Fibroblast of the aortic adventitia (primary cell): ENCODE data around the gene KRTAP5-3. TPM values are rescaled to one million over a fixed set of nuclear protein-coding genes. Genes with fewer than 3 reads are reported as not detected.
"Not testable (repeated sequence)": the region's sequence is repeated elsewhere in the genome, so short reads cannot be mapped to it uniquely, and the experiment has no call there.

Experiments
- DNase-seq: peaks from one replicate; pipeline ENCODE4 v3.0.0-alpha.2; 2010; ENCODE audit warnings: low read depth
- H3K4me3 ChIP-seq: 2 replicates; pipeline ENCODE4 v1.5.1; 2011; ENCODE audit warnings: low read depth, mild to moderate bottlenecking, control low read depth, low read length, moderate library complexity
- total RNA-seq: library from RNA; depleted of rRNA; stranded (reverse); fragments of >200 nt; gene quantifications from 2 replicates; pipeline ENCODE4 v1.2.3, GENCODE V29; 2012; ENCODE audit warnings: low replicate concordance
- TF ChIP-seq, protein P1 (sequence below): IDR thresholded peaks from 2 replicates; pipeline ENCODE4 v1.5.1; 2011; ENCODE audit warnings: mild to moderate bottlenecking, low read length, control low read depth, inconsistent platforms; ENCODE audit not compliant: insufficient read depth

Gene KRTAP5-3
- total RNA-seq, 1 donor: not detected

DNA sequence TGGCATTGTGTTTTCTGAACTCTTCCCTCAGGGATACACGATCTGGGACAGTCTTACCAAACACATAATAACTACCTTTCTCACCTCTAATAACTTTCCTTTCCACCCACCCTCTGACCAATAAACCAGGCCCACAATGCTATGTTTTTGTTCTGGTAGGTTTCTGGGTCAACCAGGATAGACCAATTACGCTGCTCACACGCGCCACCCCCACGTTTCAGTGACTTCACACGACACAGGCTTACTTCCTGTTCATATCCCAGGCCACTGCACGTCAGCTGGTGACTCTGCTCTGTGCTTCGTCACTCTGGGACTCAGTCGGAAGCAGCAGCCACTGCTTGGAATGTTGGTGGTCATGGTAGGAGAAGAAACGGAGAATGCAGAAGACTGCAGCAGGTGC lies 11.2 kb upstream of the KRTAP5-3 start:
- DNase-seq: no peak
- TF ChIP-seq, protein P1, sequence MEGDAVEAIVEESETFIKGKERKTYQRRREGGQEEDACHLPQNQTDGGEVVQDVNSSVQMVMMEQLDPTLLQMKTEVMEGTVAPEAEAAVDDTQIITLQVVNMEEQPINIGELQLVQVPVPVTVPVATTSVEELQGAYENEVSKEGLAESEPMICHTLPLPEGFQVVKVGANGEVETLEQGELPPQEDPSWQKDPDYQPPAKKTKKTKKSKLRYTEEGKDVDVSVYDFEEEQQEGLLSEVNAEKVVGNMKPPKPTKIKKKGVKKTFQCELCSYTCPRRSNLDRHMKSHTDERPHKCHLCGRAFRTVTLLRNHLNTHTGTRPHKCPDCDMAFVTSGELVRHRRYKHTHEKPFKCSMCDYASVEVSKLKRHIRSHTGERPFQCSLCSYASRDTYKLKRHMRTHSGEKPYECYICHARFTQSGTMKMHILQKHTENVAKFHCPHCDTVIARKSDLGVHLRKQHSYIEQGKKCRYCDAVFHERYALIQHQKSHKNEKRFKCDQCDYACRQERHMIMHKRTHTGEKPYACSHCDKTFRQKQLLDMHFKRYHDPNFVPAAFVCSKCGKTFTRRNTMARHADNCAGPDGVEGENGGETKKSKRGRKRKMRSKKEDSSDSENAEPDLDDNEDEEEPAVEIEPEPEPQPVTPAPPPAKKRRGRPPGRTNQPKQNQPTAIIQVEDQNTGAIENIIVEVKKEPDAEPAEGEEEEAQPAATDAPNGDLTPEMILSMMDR: no peak
- no peak overlapping the region for H3K4me3 ChIP-seq

DNA sequence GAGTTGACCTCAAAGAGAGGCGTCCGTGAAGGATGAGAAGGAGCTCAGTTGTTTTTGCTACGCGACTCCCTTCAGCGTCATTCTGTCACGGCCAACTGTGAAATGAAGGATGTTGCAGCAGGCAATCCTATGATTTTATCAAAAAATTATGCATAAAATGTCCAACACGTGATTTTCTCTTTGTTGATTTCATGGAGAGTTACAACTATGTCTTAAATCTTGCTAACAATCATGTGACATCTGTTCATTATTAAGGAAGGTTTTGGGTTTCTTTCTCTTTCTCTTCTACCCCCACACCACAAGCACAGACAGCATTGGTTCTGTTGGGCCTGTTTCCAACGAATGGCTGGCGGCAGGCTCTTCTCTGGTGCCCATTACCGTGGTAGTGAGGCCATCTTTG lies 10.0 kb upstream of the KRTAP5-3 start:
- TF ChIP-seq, protein P1: no peak

DNA sequence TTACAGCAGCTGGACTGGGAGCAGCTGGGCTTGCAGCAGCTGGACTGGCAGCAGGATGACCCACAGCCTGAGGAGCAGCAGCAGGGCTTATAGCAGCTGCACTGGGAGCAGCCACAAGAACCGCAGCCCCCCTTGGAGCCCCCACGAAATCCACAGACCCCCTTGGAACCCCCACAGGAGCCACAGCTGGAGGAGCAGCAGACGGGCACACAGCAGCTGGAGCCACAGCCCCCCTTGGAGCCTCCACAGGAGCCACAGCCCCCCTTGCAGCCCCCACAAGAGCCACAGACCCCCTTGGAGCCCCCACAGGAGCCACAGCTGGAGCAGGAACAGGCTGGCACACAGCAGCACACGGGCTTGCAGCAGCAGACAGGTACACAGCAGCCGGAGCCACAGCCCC lies 362 bp downstream of the KRTAP5-3 start:
- not testable (repeated sequence) for H3K4me3 ChIP-seq, DNase-seq

More for the DNA sequence above, 10.0 kb upstream of the KRTAP5-3 start:
- no peak overlapping the region for H3K4me3 ChIP-seq
- no peak for DNase-seq

GRCh38 chr11:1607156-1607845 lies 962 bp downstream of the KRTAP5-3 start:
- not testable (repeated sequence) for H3K4me3 ChIP-seq, DNase-seq

DNA sequence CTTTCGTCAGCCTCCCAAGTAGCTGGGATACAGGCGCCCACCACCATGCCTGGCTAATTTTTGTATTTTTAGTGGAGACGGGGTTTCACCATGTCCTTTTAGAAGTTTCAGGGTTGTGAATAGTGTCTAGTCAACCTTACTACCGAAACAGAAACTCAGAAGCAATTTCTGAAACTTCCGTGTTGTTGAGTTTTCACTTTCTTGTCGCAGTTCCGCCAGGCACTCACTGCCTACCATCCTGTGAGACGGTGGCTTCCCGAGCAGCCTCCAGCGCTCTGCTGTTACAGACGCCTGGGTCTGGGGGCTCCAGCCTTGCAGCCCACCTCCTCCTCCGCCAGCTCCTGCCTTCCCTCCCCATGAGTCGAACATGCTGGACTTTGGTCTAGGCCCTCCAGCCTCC lies 2.3 kb downstream of the KRTAP5-3 start:
- not testable (repeated sequence) for H3K4me3 ChIP-seq, DNase-seq

DNA sequence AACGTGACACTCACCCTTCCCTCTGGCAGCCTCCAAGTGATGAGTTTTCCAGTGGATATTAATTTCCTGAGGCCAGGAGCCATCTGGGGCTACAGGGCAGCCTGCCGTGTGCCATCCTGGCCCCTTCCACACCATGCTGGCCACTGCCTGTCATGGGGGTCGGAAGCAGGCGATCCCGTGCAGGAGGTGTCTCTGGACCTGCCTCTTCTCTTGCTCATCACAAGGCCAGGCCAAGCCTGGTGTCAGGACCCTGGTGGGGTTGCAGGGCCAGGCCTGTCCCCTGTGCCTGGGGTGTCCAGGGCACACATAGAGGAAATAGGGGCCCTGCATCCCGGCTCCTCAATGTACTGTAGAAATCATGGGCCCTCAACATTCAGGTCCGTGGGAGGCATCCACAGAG lies 3.6 kb downstream of the KRTAP5-3 start:
- no peak overlapping the region for H3K4me3 ChIP-seq
- TF ChIP-seq, protein P1: no peak
- no peak for DNase-seq

- H3K4me3 ChIP-seq: no peak overlapping the region
- no peak for DNase-seq
- TF ChIP-seq, protein P1: no peak
Observed at GRCh38 chr11:1604181-1604580, 4.1 kb downstream of the KRTAP5-3 start.

DNA sequence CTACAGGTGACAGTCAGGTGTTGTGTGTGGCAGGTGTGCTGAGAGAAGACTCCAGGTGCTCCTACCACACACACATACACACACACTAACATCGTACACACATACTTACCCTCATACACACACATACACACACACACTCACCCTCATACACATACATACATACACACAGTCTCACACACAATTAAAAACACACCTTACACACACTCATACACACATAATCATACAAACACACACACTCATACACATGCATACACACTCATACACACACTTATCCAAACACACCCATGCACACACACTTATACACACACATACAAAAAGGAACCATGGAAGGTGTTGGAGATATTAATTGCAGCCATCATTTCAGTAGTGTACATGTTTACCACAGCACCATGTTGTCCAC lies 4.6 kb downstream of the KRTAP5-3 start:
- H3K4me3 ChIP-seq: no peak overlapping the region
- TF ChIP-seq, protein P1: no peak
- no peak for DNase-seq

- DNase-seq, H3K4me3 ChIP-seq: not testable (repeated sequence)
Observed at GRCh38 chr11:1601663-1602062, 6.6 kb downstream of the KRTAP5-3 start.
